ENCODE results near the gene ZNF189.
"Not testable (repeated sequence)": the region's sequence is repeated elsewhere in the genome, so short reads cannot be mapped to it uniquely, and the experiment has no call there.

The ZNF189 gene

DNA sequence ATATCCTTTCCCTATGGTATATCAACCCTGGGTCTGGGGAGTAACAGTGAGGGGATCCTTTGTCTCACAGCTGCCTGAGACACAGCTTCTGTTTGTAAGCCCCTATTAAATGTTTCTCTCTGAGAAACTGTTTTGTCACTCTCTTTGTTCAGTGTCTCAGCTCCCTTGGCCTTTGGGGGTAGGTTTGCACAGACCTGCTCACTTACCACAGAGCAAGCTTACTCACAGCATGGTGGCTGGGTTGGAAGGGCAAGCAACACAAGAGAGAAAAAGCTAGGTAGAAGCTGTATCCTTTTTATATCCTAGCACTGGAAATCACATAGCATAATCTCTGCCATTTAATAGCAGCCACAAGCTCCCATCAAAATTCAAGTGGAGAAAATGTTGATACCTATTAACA, 18.4 kb upstream of the ZNF189 start:
- no peak for DNase-seq (ENCODE audit: low read depth)

DNA sequence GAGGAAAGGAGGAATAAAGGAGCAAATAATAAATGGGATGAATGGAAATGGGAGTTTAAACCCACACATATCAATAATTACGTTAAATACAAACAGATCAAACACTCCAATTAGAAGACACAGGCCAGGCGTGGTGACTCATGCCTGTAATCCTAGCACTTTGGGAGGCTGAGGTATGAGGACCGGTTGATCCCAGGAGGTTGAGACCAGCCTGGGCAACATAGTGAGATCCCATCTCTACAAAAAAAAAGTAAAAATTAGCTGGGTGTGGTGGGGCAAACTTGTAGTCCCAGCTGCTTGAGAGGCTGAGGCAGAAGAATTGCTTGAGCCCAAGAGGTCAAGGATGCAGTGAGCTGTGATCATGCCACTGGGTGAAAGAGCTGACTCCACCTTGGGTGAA, 17.5 kb upstream of the ZNF189 start:
- no peak for DNase-seq (ENCODE audit: low read depth)

DNA sequence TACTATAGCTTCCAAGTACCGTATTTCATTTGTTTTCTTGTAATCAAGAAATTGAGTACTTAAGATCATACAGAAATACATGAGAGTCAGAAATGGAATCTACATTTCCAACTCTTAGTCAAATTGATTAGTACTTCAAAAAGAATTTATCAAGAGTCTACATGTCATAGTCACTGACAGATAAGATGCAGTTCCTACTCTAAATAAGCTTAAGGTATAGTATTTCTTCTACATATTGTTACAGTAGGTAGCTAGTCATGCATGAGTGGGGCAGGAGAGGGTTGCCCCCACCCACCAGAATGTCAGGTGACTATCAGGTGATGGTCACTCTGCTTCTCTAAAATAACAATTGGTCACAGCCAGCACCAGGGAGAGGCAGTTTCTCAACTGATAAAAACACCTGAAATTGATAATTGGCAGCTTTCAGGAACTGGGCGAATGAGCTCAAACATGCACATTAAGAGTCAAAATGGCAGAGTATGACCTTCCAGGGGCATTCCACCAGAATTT, 16.8 kb upstream of the ZNF189 start:
- DNase-seq (ENCODE audit: low read depth), result no peak

- no peak for DNase-seq (ENCODE audit: low read depth)
Observed at GRCh38 chr9:101383361-101383760, 15.3 kb upstream of the ZNF189 start.

DNA sequence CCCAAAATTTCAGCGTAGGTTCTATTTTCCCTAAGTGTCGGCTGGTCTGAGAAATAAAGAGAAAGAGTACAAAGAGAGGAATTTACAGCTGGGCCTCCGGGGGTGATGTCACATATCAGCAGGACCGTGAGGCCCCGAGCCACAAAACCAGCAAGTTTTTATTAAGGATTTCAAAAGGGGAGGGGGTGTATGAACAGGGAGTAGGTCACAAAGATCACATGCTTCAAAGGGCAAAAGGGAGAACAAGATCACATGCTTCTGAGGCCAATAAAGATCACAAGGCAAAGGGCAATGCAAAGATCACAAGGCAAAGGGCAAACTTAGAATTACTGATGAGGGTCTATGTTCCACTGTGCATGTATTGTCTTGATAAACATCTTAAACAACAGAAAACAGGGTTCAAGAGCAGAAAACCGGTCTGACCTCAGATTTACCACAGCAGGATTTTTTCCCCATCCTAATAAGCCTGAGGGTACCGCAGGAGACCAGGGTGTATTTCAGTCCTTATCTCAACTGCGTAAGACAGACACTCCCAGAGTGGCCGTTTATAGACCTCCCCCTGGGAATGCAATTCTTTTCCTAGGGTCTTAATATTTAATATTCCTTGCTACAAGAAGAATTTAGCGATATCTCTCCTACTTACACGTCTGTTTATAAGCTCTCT, 13.6 kb upstream of the ZNF189 start, which contains the start of gene BAAT:
BAAT (minus strand) TSS at position 134 of the 664 bp plus-strand sequence. CDS start 13,602 bp downstream, outside the sequence.
- not testable (repeated sequence) for DNase-seq (ENCODE audit: low read depth)

DNA sequence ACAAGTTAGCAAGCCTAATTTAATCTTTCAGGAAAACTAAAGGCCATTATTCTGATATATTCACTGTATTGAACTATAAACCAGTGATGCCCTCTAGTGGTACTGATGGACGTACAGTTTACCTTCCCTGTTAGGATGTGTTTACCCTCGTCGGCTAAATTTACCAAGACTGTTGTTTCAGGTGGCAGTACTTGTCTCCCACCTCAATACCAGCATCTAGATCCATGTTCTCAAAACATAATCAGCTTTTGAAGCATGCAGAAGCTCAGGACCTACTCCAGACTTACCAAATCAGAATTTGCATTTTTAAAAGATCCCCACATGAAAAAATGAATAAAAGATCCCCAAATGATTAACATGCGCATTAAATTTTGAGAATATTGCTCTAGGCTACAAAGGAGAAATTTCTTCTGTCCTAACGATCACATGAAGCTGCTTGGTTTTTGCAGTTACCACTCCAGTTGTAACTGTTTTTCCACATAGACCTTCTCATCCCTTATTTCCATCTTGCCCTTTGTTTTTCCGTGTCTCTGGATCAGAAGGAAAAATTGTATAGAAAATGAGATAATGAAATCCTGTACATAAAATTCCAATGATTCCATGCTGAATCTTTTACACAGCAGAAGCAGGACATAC, 10.7 kb upstream of the ZNF189 start:
- peak; percentile 49 for DNase-seq (ENCODE audit: low read depth)

DNA sequence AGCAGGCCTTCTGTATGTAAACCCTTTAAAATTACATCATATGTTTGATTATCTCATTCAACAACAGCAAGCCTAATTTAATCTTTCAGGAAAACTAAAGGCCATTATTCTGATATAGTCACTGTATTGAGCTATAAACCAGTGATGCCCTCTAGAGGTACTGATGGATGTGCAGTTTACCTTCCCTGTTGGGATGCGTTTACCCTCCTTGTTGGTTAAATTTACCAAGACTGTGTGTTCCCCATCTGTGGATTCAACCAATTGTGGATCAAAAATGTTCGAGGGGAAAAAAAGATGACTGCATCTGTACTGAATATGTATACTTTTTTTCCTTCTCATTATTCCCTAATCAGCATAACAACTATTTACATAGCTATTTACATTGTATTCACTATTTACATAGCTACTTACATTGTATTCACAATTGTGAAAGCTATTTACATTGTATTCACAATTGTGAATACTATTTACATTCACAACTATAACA, 10.1 kb upstream of the ZNF189 start:
- no peak for DNase-seq (ENCODE audit: low read depth)

GRCh38 chr9:101393135-101393534, 5.5 kb upstream of the ZNF189 start:
- DNase-seq (ENCODE audit: low read depth), result no peak

DNA sequence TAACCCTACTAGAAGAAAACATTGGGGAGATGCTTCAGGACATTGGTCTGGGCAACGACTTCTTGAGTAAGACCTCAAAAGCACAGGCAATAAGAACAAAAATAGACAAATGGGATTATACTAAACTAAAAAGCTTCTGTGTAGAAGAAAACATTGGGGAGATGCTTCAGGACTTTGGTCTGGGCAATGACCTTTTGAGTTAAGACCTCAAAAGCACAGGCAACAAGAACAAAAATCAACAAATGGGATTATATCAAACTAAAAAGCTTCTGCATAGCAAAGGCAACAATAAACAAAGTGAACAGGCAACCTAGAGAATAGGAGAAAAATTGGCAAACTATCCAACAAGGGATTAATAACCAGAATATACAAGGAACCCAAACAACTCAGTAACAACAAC, 4.0 kb upstream of the ZNF189 start:
- no peak for DNase-seq (ENCODE audit: low read depth)

DNA sequence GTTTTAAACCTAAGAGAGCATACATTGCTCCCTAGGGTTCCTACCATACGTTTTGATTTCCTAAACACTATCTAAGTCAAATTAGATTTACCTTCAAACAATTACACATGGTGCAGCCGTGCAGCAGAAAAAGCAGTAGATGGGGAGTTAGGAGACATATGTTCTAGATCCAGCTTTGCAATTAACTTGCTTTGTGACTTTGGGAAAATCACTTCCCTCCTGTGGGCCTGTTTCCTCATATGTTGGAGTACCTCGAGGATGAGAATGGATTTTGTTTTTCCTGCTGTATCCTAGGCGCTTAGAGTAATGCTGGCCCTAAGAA, 944 bp upstream of the ZNF189 start:
- DNase-seq (ENCODE audit: low read depth), result no peak

- no peak for DNase-seq (ENCODE audit: low read depth)
Observed at GRCh38 chr9:101398930-101399642, 435 bp downstream of the ZNF189 start.

GRCh38 chr9:101399643-101399970, 956 bp downstream of the ZNF189 start:
- DNase-seq (ENCODE audit: low read depth), result no peak

DNA sequence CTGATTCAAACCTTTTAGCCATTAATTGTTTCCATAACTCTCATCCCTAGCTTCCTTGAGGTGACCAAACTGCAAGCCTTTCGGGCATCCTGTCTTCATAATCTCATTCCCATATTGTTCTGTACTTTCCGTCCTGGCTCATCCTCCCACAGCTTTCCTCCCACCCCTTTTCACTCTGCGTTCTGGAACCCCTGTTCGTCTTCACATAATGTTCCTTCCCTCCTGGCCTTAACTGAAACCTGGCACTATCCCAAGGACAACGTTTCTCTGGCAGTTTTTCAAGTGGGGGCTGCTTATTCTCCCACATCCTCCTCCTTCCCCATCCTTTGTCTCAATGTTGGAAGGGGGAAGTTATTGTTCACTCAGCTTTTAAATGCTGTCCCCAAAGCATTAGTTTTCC, 1.5 kb downstream of the ZNF189 start:
- DNase-seq (ENCODE audit: low read depth), result no peak

DNA sequence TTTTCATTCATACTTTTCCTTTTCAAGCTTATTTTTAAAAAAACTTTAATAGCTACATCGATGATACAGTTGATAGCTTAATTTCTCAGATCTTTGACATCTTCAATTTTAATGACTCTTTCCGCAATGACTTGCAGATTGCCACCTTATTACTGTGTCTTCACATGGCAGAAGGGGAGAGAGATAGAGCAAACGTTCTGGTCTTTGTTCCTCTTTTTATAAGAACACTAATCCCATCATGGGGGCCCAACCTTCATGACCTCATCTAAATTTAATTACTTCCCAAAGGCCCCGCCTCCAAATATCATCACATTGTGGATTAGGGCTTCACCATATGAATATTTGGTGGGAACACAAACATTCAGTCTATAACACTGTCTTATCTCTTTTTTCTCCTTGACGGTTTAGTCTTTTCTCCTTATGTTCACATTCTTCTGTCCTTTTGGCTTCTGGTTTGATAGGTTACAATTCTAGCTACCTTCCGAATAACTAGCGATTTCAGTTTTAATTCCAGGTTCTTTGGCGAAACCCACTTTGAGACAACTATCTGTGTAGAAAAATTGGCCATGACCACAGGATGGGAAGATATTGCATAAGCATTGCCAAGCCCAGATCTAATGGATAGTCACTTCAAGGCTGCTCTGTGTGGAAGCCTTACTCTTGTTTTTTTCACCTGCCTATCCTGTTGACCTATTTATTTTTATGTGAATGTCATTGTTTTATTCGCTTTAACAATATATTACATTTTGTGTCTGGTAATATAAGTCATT, 5.0 kb downstream of the ZNF189 start:
- no peak for DNase-seq (ENCODE audit: low read depth)

GRCh38 chr9:101408374-101409078, 9.9 kb downstream of the ZNF189 start:
- no peak for DNase-seq (ENCODE audit: low read depth)

- DNase-seq (ENCODE audit: low read depth), result no peak
Observed at GRCh38 chr9:101409079-101409477, 10.4 kb downstream of the ZNF189 start.

DNA sequence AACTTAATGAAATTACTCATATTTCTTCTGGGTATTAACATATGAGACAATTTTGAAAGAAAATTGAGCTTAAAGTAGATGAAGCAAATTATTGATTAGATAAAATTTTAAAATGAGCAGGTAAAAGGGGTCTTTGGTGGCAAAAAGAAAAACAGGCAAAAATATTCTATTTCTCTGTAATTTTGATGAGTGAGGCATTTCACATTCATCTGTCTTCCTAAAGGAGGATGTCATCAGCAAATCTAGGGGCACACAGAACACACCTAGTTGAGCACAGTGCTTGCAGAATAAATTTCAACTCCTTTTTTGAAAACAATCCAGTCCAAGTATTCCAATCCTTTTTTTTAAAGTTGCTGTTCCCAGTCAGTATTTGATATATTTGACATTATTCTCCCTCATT, 16.2 kb downstream of the ZNF189 start:
- no peak for DNase-seq (ENCODE audit: low read depth)

- no peak for DNase-seq (ENCODE audit: low read depth)
Observed at GRCh38 chr9:101415578-101415977, 16.9 kb downstream of the ZNF189 start.

DNA sequence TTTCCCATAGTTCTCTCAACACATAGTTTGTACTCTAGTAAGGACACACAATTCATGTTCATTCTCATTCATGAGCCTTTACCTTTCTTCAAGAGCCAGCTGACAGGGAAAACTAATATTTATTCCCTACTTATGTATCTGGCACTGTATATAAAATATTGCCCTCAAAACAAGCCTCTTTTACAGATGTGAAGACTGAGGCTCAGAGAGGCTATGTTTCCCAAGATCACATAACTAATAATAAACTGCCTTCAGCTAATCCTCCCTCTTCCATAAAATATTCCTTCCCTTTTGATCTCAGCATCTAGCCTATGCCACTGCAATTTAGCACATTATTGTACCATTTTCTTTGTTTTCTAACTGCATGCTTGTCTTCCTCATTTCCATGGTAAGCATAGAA, 18.7 kb downstream of the ZNF189 start:
- DNase-seq (ENCODE audit: low read depth), result no peak

- DNase-seq (ENCODE audit: low read depth), result no peak
Observed at GRCh38 chr9:101417977-101418376, 19.3 kb downstream of the ZNF189 start.

DNA sequence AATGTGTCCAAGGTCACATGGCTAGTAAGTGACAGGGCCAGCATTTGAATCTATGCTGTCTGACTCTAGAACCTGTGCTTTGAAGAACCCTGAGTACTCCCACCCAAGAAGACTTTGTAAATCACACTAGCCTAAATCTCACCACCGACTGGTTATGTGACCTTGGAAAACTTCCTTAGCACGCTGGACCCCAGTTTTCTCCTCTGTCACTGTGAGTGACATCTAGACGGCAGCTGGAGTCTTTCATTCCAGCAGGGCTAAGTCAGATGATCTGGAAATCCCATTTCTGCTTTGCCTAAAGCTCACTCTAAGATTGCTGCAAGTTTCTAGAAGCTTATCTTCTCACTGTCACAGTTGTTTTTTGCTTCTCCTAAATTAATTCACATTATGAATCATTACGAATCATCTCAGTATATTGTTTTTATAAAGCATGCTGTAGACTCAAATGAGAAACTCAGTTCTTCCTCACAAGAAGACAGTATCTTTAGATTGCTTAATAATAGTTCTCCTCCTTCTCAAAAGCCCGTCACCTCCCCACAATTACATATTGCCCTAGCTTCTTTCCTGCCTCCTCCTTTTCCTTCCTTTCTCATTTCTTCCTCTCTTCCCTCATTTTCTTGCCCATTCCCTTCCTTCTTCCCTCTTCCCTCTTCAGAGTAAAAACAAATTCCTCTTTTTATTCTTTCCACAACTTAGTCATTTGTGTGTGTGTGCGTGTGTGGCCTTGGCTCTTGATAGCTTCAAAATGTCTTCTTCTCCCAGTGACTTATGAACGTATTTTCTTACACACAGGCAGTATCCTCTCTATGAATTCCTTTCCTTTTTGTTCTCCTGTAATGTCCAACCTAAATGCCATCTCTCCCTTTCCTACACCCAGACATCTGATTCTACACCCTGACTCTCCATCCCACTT, 20.1 kb downstream of the ZNF189 start:
- DNase-seq (ENCODE audit: low read depth), result peak; percentile 49
